GM21515 (cell line): ENCODE results near the gene GORAB.

ENCODE experiments used
- ATAC-seq: cut with Tn5 transposase; IDR thresholded peaks from one replicate; pipeline ENCODE4 v1.9.1; 2021; ENCODE audit not compliant: unreplicated experiment

The GORAB gene

DNA sequence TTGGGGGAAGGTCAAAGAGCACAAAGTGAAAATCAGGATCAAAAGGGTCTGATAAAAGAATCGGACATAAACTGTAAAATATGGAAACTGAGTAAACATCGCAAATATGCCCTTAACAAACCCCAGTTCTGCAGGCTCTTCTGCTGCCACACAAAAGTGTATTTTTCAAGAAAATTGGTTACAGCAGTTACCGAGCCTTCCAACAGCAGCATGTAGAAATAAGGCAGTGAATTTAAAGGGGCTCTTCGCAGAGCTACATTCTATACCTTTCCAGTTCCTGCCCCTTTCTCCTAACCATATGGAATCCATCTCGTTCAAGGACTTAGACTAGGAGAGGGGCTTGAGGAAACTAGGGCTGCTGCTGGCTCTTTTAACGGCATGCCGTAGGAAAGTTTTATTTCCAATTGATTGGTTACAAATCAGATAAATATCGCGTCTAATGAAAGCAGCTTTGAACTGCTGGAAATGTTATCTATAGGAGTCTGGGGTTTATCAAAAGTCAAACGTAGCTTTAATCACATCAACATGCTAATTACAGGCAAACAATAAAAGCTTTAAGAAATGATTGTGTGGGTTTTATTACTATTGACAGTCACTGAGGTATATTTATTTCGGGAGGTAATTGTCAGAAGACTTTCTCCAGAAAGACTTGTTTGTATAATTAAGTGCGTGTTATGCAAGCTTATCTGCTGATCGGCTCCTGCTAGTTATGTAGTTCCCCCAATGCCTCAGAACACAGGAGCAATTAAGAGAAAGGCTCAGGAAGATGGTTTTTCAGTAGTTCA lies 59.1 kb downstream of the GORAB start:
- no peak for ATAC-seq

DNA sequence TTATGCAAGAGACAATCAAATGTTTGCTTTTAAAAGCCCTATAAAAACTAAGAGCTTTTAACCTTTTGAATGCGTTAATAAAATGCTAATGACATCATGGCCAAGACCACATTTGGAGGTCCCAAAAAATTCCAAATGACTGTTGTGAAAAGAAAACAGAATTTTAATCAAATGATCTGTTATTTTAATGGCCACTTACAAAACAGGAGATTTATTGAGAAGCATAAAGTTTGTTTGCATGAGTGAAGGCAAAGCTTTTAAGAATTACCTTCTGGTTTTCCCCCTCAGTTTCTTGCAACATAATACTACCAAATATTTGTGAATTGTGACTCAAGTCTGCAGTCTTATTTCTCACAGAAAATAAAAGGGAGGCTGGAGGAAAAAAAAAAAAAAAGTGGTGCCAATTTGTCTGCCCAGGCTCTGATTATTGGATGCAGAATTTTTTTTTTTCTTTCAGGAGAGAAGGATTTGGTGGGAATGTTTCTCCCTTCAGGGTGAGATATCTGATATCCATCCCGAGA lies 60.7 kb downstream of the GORAB start:
- no peak for ATAC-seq

DNA sequence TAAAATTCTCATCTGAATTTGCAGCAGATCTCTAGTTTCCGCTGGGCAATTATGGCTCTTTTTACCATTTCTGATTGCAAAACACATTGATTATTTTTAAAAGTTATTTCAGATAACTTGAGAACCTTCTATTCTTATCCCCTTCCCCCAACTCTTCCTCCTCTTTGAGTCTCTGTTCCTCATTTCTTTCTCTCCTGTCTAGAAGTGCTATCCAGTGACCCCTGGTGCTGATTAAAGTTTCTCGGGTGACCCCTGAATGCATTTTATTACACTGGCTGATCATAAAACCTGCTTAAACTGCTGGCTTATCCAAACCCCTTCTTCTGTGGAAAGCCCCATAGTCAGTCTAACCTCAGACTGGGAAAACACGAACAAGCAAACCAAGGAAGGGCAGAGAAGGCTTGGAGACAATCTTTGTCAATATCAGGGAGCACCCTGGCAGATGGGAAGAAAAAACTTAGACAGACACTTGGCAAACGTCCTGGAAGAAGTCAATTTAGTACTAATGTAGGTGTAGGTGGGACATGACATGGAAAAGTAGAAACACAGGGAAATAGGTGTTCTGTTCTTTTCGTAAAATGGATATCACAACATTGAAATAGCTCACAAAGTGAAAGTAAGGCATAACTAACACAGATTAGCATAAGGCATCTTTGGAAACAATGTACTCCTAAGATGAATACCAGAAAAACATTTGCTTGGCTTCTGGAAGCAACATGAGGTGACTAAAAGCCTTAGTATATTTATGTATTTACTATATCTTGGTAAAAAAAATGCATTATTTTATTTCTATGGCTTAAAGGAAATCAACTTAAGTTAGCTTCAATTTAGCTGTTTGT lies 61.4 kb downstream of the GORAB start:
- ATAC-seq = no peak

DNA sequence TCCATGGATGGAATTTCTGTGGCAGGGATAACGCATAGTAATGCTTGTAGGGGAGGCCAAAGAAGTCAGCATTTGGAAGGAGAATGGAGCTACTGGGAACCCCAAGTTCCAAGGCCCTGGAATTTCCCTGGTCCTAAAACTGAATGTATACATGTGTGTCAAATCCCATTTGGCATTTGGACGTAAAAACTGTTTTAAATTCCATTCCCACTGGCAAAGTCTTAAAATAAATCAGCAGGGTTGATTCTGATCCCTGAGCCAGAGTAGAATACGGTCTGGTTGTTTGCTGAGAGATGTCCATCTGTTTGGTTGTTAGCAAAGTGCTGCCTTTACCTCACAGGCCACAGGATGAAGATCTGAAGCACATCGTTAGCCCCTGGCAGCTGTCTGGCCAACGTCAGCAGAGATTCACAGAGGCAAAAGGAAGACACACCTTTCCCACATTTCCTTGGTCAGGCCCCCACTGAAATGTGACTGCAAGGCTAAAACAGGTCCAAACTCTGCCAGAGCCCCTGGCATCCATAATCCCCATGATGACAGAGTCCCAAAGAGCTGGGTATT lies 62.2 kb downstream of the GORAB start:
- ATAC-seq = no peak

DNA sequence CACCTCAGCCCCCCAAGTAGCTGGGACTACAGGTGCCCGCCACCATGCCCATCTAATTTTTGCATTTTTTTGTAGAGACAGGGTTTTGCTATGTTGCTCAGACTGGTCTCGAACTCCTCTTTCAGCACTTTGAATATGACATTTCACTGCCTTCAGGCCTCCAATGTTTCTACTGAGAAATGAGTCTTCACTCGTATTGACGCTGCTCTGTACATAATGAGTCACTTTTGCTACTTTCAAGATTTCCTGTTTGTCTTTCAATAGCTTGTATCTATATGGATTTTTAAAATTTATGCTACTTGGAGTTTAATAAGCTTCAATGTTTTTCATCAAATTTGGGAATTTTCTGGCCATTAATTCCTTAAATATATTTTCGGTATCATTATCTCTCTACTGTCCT lies 64.7 kb downstream of the GORAB start:
- no peak for ATAC-seq

DNA sequence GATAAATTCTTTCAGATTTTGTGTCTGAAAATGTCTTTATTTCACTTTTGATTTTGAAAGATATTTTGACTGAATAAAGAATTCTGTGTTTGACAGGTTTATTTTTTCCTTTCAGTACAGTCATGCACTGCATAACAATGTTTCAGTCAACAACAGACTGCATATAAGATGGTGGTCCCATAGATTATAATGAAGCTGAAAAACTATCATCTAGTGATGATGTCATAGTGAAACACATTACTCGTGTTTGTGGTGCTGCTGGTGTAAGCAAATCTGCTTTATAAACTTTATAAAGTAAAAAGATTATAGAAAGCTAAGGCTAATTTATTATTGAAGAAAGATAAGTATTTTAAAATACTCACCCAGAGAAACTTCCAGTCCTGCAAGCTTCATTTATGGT lies 66.7 kb downstream of the GORAB start:
- ATAC-seq = no peak

DNA sequence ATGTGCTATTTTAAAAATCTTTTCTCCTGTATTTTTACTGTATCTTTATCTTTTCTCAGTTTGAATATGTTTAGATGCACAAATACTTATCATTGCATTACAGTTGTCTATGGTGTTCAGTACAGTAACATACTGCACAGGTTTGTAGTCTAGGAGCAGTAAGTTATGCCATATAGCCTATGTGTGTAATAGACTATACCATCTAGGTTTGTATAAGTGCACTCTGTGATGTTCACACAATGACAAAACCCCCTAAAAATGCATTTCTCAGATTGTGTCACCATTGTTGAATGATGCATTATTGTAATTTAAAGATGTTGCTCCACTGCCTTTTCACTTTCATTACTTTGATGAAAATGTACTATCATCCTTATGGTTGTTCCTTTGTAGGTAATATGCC lies 67.1 kb downstream of the GORAB start:
- no peak for ATAC-seq

DNA sequence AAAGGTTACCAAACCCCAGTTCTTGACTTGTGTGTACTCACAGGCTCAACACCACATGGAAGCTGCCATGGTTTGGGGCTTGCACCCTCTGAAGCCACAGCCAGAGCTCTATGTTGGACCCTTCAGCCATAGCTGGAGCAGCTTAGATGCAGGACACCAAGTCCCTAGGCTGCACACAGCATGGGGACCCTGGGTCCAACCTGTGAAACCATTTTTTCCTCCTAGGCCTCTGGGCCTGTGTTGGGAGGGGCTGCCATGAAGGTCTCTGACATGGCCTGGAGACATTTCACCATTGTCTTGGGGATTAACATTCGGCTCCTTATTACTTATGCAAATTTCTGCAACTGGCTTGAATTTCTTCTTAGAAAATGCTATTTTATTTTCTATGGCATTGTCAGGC lies 69.9 kb downstream of the GORAB start:
- no peak for ATAC-seq
